ENCODE measurements around the gene SENP2. TPM values are rescaled to one million over a fixed set of nuclear protein-coding genes. Genes with fewer than 3 reads are reported as not detected.

Gene SENP2
- total RNA-seq, 1 donor from 2014 or later = 31.5 TPM

DNA sequence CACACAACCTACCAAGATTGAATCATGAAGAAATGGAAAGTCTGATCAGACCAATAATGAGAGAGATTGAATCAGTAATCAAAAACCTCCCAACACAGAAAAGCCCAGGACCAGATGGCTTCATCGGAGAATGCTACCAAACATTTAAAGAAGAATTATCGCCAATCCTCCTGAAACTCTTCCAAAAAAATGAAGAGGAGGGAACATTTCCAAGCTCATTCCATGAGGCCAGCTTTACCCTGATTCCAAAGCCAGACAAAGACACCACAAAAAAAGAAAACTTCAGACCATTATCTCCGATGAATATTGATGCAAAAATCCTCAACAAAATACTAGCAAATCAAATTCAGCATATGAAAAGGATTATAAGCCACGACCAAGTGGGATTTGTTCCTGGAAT lies 94.1 kb downstream of the SENP2 start:
- H3K27me3 Mint-ChIP-seq (ENCODE audit: low read depth) = peaks cover 21% of the 10 kb centered on the region
- intact Hi-C loops (cut with micrococcal nuclease) = no loop called here
- no peak overlapping the region for H3K27ac Mint-ChIP-seq
- H3K4me1 Mint-ChIP-seq (ENCODE audit: low read depth) = no peaks in the 10 kb centered on the region
- H3K9me3 Mint-ChIP-seq = no peaks in the 10 kb centered on the region
- no peaks in the 10 kb centered on the region for H3K36me3 Mint-ChIP-seq (ENCODE audit: low read depth)
- no peak overlapping the region for H3K4me3 Mint-ChIP-seq (ENCODE audit: low read depth)
- no peak for DNase-seq (ENCODE audit: low spot score)

Other genes starting within 250 kb of the SENP2 start
- gene MAP3K13, start 223.2 kb upstream of the SENP2 start, total RNA-seq = 10.3 and 14.7 TPM in 2 replicates
- gene TMEM41A, start 87.3 kb upstream of the SENP2 start, total RNA-seq = 23.5 and 24.7 TPM in 2 replicates
- gene LIPH, start 33.7 kb upstream of the SENP2 start, total RNA-seq = not detected in 2 replicates
- 0.05 and 1.6 TPM in 2 replicates for gene IGF2BP2, start 238.7 kb downstream of the SENP2 start, total RNA-seq

Data from activated T-helper 2 cell treated with anti-CD3 and anti-CD28 coated beads, Interferon-gamma antibody, Interleukin-2, Interleukin-4, amounts not matched to agents 10 μg/mL and 5 μg/mL and 100 μg/mL, durations not matched to agents 14 hours and 24 hours and 36 hours (primary cell).